HUES6 (cell line): ENCODE results near the gene CEACAM18.
A peak's percentile ranks its signal among the peaks of the same experiment; 100 is the strongest.
"Not testable (repeated sequence)": the region's sequence is repeated elsewhere in the genome, so short reads cannot be mapped to it uniquely, and the experiment has no call there.

Experiments used
- H3K27ac ChIP-seq: 2 replicates; pipeline ENCODE4 v1.7.0; 2013; ENCODE audit warnings: low read depth, mild to moderate bottlenecking, low read length, inconsistent platforms
- H3K27me3 ChIP-seq: 2 replicates; pipeline ENCODE4 v1.6.1; 2013; ENCODE audit warnings: low read length; ENCODE audit not compliant: control insufficient read depth, insufficient read depth
- H3K36me3 ChIP-seq: 2 replicates; pipeline ENCODE4 v1.6.1; 2013; ENCODE audit warnings: low read length; ENCODE audit not compliant: control insufficient read depth, insufficient read depth
- H3K4me1 ChIP-seq: 2 replicates; pipeline ENCODE4 v1.6.1; 2013; ENCODE audit warnings: low read length; ENCODE audit not compliant: control insufficient read depth, insufficient read depth
- H3K4me3 ChIP-seq: 2 replicates; pipeline ENCODE4 v1.5.1; 2013; ENCODE audit warnings: low read depth, low read length
- H3K9ac ChIP-seq: one replicate; pipeline ENCODE4 v1.6.1; 2013; ENCODE audit warnings: mild to moderate bottlenecking, low read length
- H3K9me3 ChIP-seq: 2 replicates; pipeline ENCODE4 v1.6.1; 2013; ENCODE audit warnings: low read depth, low read length; ENCODE audit not compliant: control insufficient read depth, insufficient read depth

The CEACAM18 gene

DNA sequence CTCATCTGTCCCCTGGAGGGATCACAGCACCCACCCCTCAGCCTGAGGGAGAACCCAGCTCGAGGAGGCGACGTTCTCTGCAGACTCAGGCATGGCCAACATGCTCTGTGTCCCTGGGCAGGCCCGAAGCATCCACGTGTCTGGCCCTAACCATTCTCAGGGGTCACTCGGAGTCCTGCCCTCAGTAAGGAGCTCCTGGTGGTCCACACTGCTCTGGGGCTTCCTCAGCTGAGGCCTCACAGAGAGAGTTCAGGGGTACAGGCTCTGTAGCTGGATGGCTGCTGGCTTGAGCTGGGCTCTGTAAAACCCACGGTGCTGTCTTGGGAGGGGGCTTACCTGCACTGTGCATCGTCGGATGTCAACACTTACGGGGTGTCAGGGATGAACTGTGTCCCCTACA is 15.7 kb upstream of the CEACAM18 start:
- H3K27me3 ChIP-seq: peaks cover 56% of the 10 kb centered on the region
- H3K27ac ChIP-seq: no peak overlapping the region
- H3K36me3 ChIP-seq: no peaks in the 10 kb centered on the region
- no peak overlapping the region for H3K4me3 ChIP-seq
- H3K9ac ChIP-seq: no peak overlapping the region
- no peaks in the 10 kb centered on the region for H3K9me3 ChIP-seq
- H3K4me1 ChIP-seq: no peaks in the 10 kb centered on the region

DNA sequence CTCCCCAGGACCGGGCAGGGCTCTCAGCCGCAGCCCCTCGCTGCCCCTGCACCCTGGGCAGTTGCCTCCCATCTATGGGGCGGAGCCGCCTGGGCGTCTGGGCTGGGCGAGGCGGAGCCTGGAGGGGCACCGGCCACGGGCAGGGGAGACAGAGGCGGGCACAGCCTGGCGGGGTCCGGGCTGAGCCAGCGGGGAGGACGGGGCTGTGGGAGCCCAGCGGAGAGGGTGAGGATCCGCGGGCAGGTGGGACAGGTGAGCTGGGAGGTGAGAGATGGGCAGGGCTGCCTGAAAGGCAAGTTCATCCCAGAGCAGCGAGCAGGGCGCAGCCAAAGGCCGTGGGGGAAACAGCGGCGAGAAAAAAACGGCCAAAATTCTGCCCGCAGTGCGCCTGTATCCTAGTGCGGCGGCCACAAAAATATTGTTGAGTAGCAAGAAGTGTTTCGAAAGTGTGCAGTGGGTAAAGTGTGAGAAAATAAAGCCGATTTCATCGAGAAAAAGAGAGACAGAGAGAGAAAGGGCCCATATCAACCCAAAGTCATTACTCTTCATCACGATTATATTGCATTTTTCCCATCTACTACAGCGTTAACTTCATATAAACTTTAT is 14.3 kb upstream of the CEACAM18 start:
- H3K36me3 ChIP-seq, H3K9ac ChIP-seq, H3K9me3 ChIP-seq, H3K4me1 ChIP-seq, H3K27ac ChIP-seq: not testable (repeated sequence)
- Histone ChIP-seq H3K27me3 (peaks cover 65% of the 10 kb centered on the region), H3K4me3 (peak overlapping the region; percentile 32)

DNA sequence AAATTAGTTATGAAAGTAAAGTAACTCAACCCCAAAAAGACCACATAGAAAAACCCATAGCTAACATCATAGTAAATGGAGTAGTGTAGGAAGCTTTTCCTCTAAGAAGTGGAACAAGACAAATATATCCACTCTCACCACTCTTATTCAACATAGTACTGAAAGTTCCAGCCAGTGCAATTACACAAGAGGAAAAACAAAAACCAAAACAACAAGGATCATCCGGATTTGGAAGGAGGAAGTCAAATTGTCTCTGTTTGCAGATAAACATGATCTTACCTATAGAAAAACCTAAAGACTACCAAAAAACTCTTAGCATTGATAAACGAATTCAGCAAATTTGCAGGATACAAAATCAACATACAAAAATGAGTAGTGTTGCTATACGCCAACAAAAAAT is 11.6 kb upstream of the CEACAM18 start:
- Histone ChIP-seq H3K27me3 (peaks cover 70% of the 10 kb centered on the region), H3K4me3 (no peak overlapping the region), H3K9ac (no peak overlapping the region), H3K4me1 (no peaks in the 10 kb centered on the region), H3K36me3 (no peaks in the 10 kb centered on the region), H3K9me3 (no peaks in the 10 kb centered on the region), H3K27ac (no peak overlapping the region)

DNA sequence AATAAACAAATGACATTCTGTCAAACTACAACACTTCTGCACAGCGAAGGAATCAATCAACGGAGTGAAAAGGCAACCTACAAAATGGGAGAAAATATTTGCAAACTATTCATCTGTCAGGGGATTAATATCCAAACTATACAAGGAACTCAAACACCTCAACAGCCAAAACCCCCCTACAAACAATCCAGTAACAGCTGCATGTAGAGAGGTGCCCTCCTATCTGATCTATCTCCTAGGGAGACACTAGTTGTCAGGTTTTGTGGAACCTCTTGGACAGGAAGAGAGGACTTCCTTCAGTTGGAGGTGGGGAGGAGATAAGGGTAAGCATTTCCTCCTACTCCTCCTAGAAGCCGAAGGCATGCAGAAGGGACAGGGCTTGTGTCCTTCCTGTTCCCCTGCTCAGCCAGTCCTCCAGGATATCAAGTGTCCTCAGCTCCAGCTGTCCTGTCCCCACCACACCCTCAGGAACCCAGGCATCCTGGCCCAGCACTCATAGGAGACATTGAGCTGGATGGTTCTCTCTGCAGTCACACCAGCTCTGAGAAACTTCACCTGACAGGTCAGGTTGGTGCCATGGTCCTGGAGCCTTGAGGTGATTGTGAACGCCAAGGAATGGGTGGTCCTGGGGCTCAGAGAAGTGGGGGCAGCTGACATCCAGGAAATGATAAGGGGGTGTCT is 10.3 kb upstream of the CEACAM18 start:
- no peak overlapping the region for H3K27ac ChIP-seq
- no peaks in the 10 kb centered on the region for H3K36me3 ChIP-seq
- no peak overlapping the region for H3K9ac ChIP-seq
- no peaks in the 10 kb centered on the region for H3K4me1 ChIP-seq
- H3K27me3 ChIP-seq: peaks cover 66% of the 10 kb centered on the region
- H3K9me3 ChIP-seq: no peaks in the 10 kb centered on the region
- no peak overlapping the region for H3K4me3 ChIP-seq

DNA sequence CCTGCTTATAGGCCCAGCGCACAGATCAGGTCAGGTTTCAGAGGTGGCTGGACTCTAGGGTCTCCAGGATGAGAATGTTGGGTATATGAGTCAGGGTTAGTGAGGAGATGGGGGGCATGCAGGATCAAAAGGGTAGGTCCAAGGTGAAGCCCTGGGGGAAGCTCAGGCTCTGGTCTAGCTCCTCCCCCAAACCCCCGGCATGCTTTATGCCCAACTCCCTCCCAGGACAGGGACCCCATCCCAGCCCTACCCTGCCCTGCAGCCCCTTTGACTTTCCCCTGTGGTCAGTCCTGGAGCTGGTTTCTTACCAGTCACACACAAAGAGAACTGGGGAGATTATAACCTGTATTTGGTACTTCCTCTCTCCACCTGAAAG is 9.8 kb upstream of the CEACAM18 start:
- H3K9me3 ChIP-seq: no peaks in the 10 kb centered on the region
- H3K4me3 ChIP-seq: no peak overlapping the region
- peaks cover 62% of the 10 kb centered on the region for H3K27me3 ChIP-seq
- H3K4me1 ChIP-seq: no peaks in the 10 kb centered on the region
- no peaks in the 10 kb centered on the region for H3K36me3 ChIP-seq
- H3K27ac ChIP-seq: no peak overlapping the region
- H3K9ac ChIP-seq: no peak overlapping the region

DNA sequence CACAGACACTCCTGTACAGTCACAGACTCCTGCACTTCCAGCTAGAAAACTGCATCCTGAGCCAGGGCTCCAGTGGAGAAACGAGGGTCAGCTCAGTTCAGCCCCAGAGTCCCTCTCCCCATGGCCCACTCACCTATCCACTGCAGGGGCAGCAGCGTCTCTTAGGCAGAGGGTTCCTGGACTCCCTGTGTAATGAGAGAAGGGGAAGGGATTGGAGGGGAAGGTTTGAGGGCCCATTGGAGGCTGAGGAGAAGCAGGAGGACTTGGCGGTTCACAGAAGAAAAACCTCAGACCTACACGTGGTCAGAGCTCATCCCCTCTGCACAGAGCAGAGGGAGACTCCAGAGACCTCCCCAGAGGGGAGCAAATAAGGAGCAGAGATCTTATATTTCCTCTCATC is 9.2 kb upstream of the CEACAM18 start:
- Histone ChIP-seq H3K36me3 (no peaks in the 10 kb centered on the region), H3K9ac (no peak overlapping the region), H3K4me1 (no peaks in the 10 kb centered on the region), H3K9me3 (no peaks in the 10 kb centered on the region), H3K27ac (no peak overlapping the region), H3K4me3 (no peak overlapping the region), H3K27me3 (peaks cover 65% of the 10 kb centered on the region)

DNA sequence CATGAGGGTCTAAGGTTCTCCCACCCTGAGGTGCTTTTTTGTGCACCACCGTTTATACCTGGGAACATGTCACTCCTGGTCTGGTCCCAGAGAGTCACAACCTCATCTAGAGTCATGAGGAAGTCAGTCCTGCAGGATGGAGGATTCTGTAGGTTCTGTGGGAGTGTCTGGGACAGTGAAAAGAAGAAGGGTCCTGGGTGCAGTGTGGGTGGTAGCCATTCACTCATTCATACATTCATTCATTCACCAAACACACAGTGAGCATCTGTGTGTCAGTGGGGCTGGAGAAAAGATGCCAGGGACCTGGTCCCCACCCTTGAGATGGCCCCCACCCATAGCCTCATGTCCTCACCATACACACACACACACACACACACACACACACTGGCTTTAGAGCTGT is 8.7 kb upstream of the CEACAM18 start:
- no peaks in the 10 kb centered on the region for H3K9me3 ChIP-seq
- no peaks in the 10 kb centered on the region for H3K36me3 ChIP-seq
- no peak overlapping the region for H3K9ac ChIP-seq
- peaks cover 62% of the 10 kb centered on the region for H3K27me3 ChIP-seq
- no peaks in the 10 kb centered on the region for H3K4me1 ChIP-seq
- H3K27ac ChIP-seq: no peak overlapping the region
- no peak overlapping the region for H3K4me3 ChIP-seq

DNA sequence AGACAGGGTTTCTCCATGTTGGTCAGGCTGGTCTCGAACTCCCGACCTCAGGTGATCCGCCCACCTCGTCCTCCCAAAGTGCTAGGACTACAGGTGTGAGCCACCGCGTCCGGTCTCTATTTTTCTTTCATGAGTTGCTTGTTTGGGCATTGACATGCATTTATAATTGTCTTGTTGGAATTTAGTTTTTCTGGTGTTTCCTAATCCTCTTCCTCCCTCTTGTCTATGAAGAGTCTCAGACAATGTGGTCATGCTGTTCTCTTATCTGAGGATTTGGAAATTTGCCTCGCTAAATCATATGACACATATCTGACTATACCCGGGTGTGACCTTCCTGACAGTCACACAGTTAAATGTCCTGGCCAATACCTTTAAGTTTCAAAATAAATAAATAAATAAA is 7.4 kb upstream of the CEACAM18 start:
- H3K4me1 ChIP-seq: no peaks in the 10 kb centered on the region
- no peak overlapping the region for H3K4me3 ChIP-seq
- peaks cover 59% of the 10 kb centered on the region for H3K27me3 ChIP-seq
- no peaks in the 10 kb centered on the region for H3K9me3 ChIP-seq
- H3K27ac ChIP-seq: no peak overlapping the region
- no peaks in the 10 kb centered on the region for H3K36me3 ChIP-seq
- H3K9ac ChIP-seq: no peak overlapping the region

DNA sequence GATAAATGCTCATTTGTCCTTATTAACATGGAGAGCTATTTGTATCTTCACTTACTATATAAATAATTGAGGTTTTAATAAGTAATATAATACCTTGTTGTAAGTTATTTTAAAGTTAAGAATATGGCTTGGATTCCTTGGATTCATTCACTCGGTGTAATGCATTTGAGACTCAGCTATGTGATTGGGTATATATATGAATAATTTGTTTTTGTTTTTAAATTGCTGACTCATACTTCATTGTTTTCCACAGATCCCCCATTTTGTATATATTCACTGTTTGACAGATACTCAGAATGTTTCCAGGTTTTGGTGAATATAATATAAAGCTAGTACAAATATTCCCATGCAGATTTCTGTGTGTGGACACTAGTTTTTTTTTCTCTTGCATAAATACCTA is 6.8 kb upstream of the CEACAM18 start:
- Histone ChIP-seq H3K9ac (no peak overlapping the region), H3K36me3 (no peaks in the 10 kb centered on the region), H3K9me3 (no peaks in the 10 kb centered on the region), H3K4me3 (no peak overlapping the region), H3K27ac (no peak overlapping the region), H3K4me1 (no peaks in the 10 kb centered on the region), H3K27me3 (peaks cover 57% of the 10 kb centered on the region)

DNA sequence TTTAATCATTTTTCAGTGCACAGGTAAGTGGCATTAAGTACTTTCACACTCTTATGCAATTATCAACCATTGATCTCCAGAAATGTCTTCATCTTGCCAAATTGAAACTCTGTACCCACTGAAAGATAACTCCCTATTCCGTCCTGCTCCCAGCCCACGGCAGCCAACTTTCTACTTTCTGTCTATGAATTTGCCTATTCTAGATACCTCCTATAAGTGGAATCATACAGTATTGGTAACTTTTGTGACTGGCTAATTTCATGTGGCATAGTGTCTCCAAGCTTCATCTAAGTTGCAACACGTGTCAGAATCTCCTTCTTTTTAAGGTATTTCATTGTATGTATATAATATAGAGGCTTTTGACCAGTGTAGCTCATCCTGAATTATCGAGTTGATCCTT is 5.7 kb upstream of the CEACAM18 start:
- Histone ChIP-seq H3K4me1 (no peaks in the 10 kb centered on the region), H3K9me3 (no peaks in the 10 kb centered on the region), H3K27me3 (peaks cover 47% of the 10 kb centered on the region), H3K4me3 (no peak overlapping the region), H3K27ac (no peak overlapping the region), H3K36me3 (no peaks in the 10 kb centered on the region), H3K9ac (no peak overlapping the region)

DNA sequence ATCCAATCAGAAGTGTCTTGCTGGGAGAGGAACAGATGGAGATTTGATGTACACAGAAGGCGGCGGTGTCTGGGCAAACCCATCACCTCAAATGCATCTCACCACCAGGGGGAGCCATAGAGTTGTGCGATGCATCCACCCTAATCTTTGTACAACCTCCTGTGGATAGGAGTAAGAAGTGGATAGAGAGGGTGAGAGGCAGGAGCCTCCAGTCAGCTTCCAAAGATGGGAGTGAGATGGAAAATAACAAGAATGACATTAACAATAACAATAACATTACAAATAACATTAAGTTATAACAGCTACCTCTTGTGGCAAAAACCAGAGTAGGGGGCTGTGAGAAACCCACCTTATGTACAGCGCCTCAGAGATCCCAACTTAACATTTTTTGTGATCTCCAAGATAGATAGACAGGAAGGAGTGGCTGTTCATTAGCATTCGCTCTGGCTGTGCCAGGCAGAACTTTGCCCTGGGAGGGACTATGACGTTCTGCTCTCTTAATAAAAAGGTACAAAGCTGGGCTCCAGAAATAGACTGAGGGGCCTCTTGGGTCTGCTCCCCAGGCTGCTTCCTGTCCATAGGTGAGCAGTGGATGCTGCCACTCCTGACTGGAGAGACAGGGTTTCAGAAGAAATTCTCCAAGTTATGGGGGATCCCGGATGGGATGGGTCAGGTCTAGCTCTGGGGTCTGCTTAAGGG is 5.2 kb upstream of the CEACAM18 start:
- Histone ChIP-seq H3K36me3 (no peaks in the 10 kb centered on the region), H3K27me3 (peaks cover 41% of the 10 kb centered on the region), H3K4me3 (no peak overlapping the region)

More for the DNA sequence above, 5.2 kb upstream of the CEACAM18 start:
- no peak overlapping the region for H3K27ac ChIP-seq
- no peak overlapping the region for H3K9ac ChIP-seq
- no peaks in the 10 kb centered on the region for H3K9me3 ChIP-seq
- no peaks in the 10 kb centered on the region for H3K4me1 ChIP-seq
